ENCODE measurements around the gene MAP3K9.

GRCh38 chr14:70823281-70823680 is 14.0 kb upstream of the MAP3K9 start:
- TF ChIP-seq CTCF (IDR thresholded peaks at IDR 0.05; ENCODE audit: insufficient read depth, low read length, poor library complexity, severe bottlenecking) (no peak), EZH2phosphoT487 (conservative IDR thresholded peaks at IDR 0.05; ENCODE audit: low read length) (no peak)
